Right atrium auricular region (tissue), 2 donors: ENCODE measurements around the gene C2CD4D. TPM values are rescaled to one million over a fixed set of nuclear protein-coding genes. Genes with fewer than 3 reads are reported as not detected.

Experiments used
- DNase-seq: peaks from one replicate; pipeline ENCODE4 v3.0.0-alpha.2; 2019; ENCODE audit warnings: low spot score
- H3K27ac ChIP-seq, 2 donors: fragments of 200-600 bp; sonication (generic); 1 replicate in 1 of 2; 2 replicates in 1 of 2; pipeline ENCODE4 v1.5.1; 2016 to 2019
- H3K27me3 ChIP-seq, 2 donors: fragments of 200-600 bp; sonication (generic); one replicate each; pipeline versions ENCODE4 v1.5.1 to v1.6.0; 2017 to 2019
- H3K36me3 ChIP-seq: fragments of 200-600 bp; sonication (generic); one replicate; pipeline ENCODE4 v1.5.1; 2016
- H3K4me1 ChIP-seq, 2 donors: fragments of 200-600 bp; sonication (generic); one replicate each; pipeline versions ENCODE4 v1.5.1 to v1.6.0; 2017 to 2019
- H3K4me3 ChIP-seq, 2 donors: fragments of 200-600 bp; sonication (generic); 1 replicate in 1 of 2; 2 replicates in 1 of 2; pipeline ENCODE4 v1.5.1; 2017 to 2019; ENCODE audit warnings: mild to moderate bottlenecking in 1 of 2, moderate library complexity in 1 of 2
- H3K9me3 ChIP-seq, 2 donors: fragments of 200-600 bp; sonication (generic); one replicate each; pipeline ENCODE4 v1.5.1; 2019
- total RNA-seq, 2 donors: library from RNA; depleted of rRNA; stranded (reverse); fragments of >200 nt; gene quantifications; one replicate each; pipeline ENCODE4 v1.1.0, GENCODE V29; 2016
- TF ChIP-seq, protein P1 (sequence below), 2 donors: fragments of 200-600 bp; sonication (generic); IDR thresholded peaks; one replicate each; pipeline ENCODE4 v1.5.1; 2019; ENCODE audit warnings: antibody characterized with exemption in 2 of 2

C2CD4D gene
- total RNA-seq, 2 donors from 2014 or later = not detected

DNA sequence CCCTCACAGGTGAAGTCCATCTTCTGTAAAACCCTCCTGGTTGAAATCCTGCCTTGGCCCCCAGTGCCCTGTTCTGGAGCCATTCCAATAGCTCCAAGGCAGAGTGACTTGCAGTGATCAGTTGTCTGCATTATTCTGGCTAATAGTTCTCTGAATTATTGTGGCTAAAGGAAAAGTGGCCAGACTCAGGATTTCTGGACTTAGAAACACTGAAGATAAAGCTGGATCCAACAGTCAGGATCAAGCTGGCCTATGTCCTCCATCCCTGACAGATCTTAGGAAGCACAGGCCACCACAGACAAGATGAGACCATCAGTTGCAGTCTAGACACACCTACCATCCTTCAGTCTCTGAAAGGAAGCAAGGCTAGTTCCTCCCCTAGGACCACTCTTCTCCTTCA, 801 bp upstream of the C2CD4D start:
- Histone ChIP-seq H3K4me3 (peak overlapping the region in 1 of 2 donors; percentile 49), H3K36me3 (no peaks in the 10 kb centered on the region), H3K27ac (peak overlapping the region; percentile 32 to 56), H3K4me1 (peaks cover 0 to 28% of the 10 kb centered on the region in 2 donors), H3K9me3 (no peaks in the 10 kb centered on the region), H3K27me3 (peaks cover 6 to 13% of the 10 kb centered on the region in 2 donors)
- TF ChIP-seq, protein P1, sequence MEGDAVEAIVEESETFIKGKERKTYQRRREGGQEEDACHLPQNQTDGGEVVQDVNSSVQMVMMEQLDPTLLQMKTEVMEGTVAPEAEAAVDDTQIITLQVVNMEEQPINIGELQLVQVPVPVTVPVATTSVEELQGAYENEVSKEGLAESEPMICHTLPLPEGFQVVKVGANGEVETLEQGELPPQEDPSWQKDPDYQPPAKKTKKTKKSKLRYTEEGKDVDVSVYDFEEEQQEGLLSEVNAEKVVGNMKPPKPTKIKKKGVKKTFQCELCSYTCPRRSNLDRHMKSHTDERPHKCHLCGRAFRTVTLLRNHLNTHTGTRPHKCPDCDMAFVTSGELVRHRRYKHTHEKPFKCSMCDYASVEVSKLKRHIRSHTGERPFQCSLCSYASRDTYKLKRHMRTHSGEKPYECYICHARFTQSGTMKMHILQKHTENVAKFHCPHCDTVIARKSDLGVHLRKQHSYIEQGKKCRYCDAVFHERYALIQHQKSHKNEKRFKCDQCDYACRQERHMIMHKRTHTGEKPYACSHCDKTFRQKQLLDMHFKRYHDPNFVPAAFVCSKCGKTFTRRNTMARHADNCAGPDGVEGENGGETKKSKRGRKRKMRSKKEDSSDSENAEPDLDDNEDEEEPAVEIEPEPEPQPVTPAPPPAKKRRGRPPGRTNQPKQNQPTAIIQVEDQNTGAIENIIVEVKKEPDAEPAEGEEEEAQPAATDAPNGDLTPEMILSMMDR (IDR thresholded peaks at IDR 0.05) = no peak
- no peak for DNase-seq

DNA sequence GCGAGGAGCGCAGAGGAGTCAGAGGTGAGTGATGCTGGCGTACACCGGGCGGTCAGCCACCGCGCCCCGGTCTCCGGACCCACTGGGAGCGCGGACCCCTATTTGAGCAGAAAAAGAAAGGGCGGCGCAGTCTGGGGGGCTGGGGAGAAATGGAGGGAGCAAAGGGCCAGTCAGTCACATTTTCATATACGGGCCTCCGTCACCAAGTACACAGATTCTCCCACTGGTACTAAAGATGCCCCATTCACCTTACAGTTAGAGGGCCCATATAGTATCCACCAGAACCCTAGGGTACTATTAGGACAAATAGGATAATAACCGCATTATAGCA, 573 bp downstream of the C2CD4D start:
- DNase-seq = no peak
- Histone ChIP-seq H3K4me3 (peak overlapping the region; percentile 39 to 49), H3K27ac (peak overlapping the region in 1 of 2 donors; percentile 56), H3K36me3 (no peaks in the 10 kb centered on the region), H3K27me3 (peaks cover 6 to 13% of the 10 kb centered on the region in 2 donors), H3K4me1 (peaks cover 0 to 28% of the 10 kb centered on the region in 2 donors), H3K9me3 (no peaks in the 10 kb centered on the region)
- TF ChIP-seq, protein P1 (IDR thresholded peaks at IDR 0.05) = no peak

DNA sequence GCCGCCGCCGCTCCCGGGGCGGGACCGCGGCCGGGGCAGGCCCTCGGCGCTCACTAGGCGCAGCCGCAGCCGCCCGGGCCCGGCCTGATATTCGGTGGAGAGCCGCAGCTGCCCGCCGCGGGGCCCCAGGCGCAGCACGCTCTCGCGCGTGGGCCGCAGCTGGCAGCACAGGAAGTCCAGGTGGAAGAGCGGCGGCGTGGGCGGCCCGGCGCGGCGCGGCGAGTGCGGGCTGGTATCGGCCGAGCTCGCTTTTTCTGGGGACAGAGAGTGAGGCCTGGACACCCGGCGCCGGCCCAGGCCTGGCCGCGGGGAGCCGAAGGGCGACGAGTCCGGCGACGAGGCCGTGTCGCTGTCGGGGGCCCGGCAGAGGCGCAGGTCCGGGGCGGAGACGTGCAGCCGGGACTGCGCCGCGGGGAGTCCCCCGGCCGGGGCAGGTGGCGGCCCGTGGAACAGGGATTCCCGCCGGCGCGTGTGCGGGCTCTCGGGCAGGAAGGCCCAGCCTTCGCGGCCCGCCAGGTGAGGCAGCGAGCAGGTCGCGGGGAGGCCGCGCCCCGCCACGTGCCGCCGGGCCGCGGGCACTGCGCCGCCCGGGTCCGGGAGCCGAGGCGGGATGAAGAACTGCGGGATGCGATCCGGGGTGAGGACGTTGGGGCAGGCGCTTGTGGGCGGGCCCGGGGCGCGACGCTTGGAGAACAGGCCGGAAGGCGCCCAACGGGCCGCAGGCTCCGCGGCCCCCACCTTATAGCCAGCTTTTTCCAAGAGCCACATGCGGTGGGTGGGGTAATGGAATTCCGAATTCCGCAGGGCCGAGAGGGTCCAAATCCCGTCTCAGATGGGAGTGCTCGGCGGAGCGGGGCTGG, 1.2 kb downstream of the C2CD4D start:
- DNase-seq = no peak
- peaks cover 0 to 28% of the 10 kb centered on the region in 2 donors for H3K4me1 ChIP-seq
- no peaks in the 10 kb centered on the region for H3K9me3 ChIP-seq
- H3K27ac ChIP-seq = no peak overlapping the region
- H3K36me3 ChIP-seq = no peaks in the 10 kb centered on the region
- TF ChIP-seq, protein P1 (IDR thresholded peaks at IDR 0.05) = no peak
- H3K27me3 ChIP-seq = peaks cover 6 to 13% of the 10 kb centered on the region in 2 donors
- peak overlapping the region; percentile 39 to 49 for H3K4me3 ChIP-seq

DNA sequence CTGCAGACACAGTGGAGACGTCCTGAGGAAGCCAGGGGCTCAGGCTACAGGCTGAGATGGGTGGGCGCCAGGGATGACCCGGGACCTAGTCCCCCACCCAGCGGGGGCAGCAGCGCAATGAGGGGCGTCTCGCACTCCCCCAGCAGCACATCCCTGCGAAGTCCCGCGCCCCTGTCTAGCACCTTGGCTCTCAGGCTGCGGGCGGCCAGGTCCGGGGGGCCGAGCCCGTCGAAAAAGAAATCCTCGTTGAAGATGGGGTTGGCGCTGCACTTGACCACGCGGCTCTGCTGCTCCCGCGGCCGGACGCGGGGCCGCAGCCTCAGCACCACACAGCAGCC, 1.8 kb downstream of the C2CD4D start:
- Histone ChIP-seq H3K27me3 (peaks cover 6 to 13% of the 10 kb centered on the region in 2 donors), H3K4me3 (peak overlapping the region in 1 of 2 donors; percentile 49), H3K36me3 (no peaks in the 10 kb centered on the region), H3K9me3 (no peaks in the 10 kb centered on the region), H3K27ac (no peak overlapping the region), H3K4me1 (peaks cover 0 to 31% of the 10 kb centered on the region in 2 donors)
- no peak for DNase-seq
- TF ChIP-seq, protein P1 (IDR thresholded peaks at IDR 0.05) = no peak

DNA sequence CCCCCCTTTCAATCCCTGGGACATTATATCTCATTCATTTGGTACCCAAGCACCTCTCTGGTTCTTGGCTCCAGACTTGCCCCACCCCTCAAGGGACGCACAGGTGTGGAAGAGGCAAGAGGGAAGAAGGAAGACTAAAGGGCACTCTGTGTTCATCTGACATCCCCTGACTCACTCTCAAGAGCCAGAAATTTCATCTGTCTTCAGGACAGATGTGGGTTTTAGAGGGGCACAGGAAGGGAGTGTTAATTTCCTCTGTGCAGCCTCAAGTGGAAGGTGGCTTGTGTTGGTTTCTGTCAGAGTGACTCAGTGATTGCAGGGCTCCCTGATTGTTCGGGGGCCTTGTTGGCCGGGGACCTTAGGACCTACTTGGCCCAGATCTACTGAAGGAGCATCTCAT, 2.4 kb downstream of the C2CD4D start:
- Histone ChIP-seq H3K27me3 (peaks cover 6 to 13% of the 10 kb centered on the region in 2 donors), H3K9me3 (no peaks in the 10 kb centered on the region), H3K4me3 (no peak overlapping the region), H3K4me1 (peaks cover 0 to 36% of the 10 kb centered on the region in 2 donors), H3K27ac (no peak overlapping the region), H3K36me3 (no peaks in the 10 kb centered on the region)
- TF ChIP-seq, protein P1 (IDR thresholded peaks at IDR 0.05) = no peak
- DNase-seq = no peak
